ENCODE data around the gene STRBP.

DNA sequence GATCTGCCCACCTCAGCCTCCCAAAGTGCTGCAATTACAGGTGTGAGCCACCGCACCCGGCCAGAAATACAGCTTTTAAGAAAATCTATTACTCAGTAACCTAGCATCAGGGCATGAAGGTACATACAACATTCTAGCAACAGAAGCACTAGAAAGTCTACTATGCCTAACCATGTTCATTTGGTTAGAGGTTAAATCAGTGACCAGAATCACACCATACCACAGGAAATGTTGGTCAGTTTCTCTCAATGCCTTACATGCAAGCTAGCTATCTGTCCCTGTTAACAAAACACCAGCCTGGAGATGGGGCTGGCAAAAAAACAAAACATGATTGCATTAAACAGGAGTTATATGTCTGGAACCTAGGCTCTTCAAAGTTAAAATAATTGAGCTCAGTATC lies 104.1 kb downstream of the STRBP start:
- TF ChIP-seq CTCF (IDR thresholded peaks at IDR 0.05) (no peak), POLR2A (IDR thresholded peaks at IDR 0.05) (no peak)
